Endometrium (tissue), 2 donors: ENCODE results near the gene CASK.
"Not testable (repeated sequence)": the region's sequence is repeated elsewhere in the genome, so short reads cannot be mapped to it uniquely, and the experiment has no call there.

Experiments
- FAIRE-seq: peaks from 2 replicates; lab custom pipeline; 2012; peaks lifted over from hg19 to GRCh38; lab: Jason Lieb, UNC
- donor health status: control.
- donor health status: control.

Gene CASK

DNA sequence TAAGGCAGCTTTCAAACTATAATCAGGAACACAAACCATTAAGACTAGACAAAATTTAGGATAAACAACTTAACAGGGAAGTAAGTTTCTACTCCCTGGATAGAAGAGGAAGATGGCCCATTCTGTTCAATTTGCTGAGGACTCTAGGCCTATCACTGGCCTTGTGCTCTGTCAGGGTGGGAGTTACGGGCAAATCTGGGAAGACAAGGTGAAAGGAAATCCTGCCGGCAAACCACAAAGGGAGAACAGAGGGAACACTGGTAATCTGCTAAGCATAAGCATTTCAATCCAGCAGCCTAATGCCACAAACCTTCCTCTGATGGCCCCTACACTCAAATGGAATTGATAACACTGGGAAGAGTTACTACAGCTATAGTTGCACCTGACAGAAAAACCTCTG lies 191.1 kb downstream of the CASK start:
- FAIRE-seq, result no peak

- FAIRE-seq, result no peak
Measured at GRCh38 chrX:41730081-41730480, 193.3 kb downstream of the CASK start.

DNA sequence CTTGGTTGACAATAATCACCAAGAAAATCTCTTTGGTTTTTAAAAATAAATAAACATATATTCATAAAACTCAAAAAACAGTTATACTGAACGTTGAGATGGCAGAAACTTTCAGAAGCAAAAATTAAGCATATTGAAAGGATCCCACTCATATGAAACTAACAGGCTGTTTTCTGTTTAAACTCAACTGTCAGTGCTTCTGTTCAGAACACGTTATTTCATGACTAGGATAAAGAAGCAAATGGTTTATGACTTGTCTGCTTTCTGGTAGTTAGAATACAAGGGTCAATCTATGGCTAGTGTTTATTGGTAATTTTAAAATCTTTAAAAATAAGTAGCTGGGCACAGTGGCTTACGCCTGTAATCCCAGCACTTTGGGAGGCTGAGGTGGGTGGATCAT lies 195.2 kb downstream of the CASK start:
- no peak for FAIRE-seq

DNA sequence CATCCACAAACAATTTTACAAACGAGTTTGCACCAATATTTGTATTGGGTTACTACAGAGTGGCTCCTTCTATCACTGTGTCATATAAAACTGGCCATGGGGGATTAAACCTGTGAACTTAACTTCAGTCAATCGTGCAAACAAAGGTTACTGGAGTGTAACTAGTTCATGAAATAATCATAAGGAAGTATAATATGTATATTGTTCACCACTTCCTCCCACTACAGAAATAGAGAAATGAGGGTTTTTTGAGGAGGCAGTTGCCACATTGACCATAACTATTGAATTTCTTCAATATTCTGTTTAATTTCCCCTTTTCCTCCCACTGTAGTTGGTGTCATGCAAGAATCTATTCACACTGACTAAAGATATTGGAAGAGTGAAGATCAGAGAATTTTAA lies 199.5 kb downstream of the CASK start, which contains the start of gene GPR82:
GPR82 (plus strand) TSS at position 356 of the 400 bp plus-strand sequence. CDS start 2,846 bp downstream, outside the sequence.
- no peak for FAIRE-seq

- no peak for FAIRE-seq
Measured at GRCh38 chrX:41722816-41723618, 200.3 kb downstream of the CASK start.

DNA sequence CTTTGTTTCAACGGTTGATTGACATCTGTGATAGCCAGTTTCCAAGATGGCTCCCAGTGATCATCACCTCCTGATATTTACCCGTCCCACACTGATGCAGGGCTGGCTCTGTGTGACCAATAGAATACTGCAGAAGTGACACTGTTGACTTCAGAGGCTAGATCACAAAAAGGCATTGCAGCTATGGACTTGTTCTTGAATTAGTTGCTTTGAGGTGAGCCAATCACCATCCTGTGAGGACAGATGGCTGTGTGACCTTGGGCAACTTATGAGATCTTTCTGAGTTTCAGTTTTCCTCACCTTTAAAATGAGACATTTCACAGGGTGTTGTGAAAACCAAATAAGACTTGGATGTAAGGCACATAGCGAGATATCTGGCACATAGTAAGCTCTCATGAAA lies 201.1 kb downstream of the CASK start:
- FAIRE-seq, result no peak

DNA sequence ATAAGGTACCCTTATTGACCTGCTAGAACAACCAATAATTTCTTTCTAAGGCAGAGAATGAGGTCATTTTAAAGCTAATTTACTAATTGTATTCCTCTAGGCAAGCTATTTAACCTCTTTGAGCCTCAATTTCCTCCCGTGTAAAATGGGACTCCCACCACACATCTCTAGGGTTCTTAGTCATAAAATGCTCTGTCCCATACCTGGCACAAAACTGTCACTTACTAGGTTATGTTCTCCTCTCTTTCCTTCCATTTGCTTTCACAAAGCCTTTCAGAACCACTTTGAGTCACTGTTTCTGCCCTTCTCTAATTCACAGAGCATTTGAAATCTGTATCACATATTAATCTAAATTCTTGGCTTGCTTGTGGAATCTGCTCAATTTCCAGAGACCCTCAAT lies 201.8 kb downstream of the CASK start:
- no peak for FAIRE-seq

- no peak for FAIRE-seq
Measured at GRCh38 chrX:41720125-41720779, 203.1 kb downstream of the CASK start.

DNA sequence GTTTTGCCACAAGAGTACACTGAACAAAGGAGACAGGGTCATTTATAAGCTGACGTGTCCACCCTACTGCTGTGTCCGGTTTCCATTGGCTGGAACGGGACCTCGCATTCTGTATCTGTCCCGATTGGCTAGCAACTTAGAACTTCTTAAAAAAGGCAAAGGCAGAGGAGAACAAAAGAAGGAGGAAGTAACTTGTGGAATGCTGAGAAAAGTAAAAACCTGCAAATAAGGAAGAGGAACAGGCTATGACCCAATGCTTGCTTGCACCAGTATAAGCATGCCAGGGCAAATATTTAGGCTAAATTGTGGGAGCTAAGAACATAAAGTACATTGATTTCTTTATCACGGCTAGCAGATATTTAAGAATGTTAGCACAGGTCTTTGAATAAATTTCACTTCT lies 203.7 kb downstream of the CASK start:
- not testable (repeated sequence) for FAIRE-seq

GRCh38 chrX:41718481-41719235 lies 204.7 kb downstream of the CASK start:
- no peak for FAIRE-seq

DNA sequence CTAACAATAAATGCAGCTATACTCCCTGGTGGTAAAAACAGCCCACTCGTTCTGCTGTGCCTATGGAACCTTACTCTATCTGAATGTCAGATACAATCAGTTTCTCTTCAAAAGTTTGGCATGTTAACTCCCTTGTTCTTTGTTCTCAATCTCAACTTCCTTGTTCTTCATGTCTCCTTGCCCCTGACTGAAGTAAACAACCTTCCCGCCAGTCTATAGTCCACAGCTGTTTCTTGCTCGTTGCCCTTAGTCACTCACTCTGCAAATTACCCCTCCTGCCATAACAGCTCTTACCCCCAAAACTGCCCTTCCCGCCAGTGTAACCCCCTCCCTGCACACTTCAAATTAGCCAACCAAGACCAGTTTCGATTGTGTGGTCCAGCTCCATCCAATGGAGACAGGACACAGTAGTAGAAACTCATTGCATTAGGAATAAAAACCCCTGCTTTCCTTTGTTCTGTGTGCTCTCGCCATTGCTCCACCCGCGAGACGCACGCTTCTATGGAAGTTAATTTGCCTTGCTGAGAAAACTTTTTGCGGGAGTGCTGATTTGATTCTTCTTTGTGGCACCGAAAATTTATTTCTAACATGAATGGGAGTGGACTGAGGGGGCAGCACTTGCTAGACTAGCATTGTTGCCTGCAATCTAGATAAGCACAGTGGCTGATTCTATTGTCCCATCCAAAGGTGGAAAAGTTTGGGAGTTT lies 206.4 kb downstream of the CASK start:
- no peak for FAIRE-seq

- FAIRE-seq, result no peak
Measured at GRCh38 chrX:41716222-41716621, 207.1 kb downstream of the CASK start.

DNA sequence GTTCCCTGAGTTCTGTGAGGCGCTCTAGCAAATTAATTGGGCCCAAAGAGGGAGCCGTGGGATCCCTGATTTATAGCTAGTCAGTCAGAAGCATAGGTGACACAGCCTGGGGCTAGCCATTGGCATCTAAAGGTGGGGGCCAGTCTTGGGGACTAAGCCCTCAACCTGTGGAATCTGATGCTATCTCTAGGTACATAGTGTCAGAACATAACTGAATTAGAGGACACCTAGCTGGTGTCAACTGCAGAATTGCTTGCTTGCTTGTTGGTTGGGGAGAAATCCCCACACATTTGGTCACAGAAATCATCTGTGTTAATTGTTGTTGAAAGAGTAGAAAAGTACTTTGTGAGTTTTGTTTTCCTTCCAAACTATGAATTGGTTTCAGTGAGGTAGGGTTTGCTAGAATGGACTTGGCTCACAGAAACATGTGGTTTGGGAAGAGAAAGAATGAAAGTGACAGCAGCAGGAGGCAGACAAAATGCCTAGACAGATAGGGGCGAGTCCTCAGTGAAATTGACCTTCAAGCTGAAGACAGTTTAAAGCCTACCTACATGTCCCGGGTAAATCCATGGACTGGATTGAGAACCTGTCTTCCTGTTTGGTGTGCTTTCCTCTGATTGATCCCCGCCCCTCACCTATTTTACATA lies 212.2 kb downstream of the CASK start:
- no peak for FAIRE-seq

DNA sequence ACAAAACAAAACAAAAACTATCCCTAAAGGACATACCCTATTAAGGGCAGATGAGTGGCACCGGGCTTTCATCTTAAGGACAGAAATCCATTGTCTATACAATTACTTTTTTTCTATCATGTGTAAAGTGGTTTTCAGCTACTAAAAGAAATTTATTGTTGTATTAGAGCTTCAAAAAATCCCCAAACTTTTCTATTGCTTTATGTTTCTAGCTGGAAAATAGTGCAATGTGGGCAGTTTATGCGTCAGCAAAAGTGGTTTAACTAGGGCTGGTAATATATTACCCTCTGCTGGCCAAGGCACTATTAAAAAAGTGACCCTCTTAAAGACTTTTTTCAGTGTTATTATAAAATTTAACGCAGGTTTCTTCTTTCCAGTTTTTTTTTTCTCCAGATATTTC lies 214.9 kb downstream of the CASK start:
- FAIRE-seq, result no peak

DNA sequence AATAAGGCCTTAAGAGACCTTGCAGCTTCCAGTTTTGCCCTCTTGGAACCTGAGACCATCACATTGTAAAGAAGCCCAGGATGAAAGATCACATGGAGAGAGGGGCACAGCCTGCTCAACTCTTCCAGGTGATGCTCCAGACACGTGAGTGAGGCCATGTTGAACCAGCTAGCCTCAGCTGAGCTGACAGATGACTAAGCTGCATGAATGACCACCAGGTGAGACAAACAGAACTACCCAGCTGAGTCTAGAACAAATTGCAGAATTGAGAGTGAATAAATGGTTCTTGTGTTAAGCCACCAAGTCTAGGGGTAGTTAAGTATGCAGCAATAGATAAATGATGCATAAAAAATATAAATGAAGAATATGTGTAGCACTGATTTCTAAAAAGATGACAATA lies 216.1 kb downstream of the CASK start:
- no peak for FAIRE-seq

DNA sequence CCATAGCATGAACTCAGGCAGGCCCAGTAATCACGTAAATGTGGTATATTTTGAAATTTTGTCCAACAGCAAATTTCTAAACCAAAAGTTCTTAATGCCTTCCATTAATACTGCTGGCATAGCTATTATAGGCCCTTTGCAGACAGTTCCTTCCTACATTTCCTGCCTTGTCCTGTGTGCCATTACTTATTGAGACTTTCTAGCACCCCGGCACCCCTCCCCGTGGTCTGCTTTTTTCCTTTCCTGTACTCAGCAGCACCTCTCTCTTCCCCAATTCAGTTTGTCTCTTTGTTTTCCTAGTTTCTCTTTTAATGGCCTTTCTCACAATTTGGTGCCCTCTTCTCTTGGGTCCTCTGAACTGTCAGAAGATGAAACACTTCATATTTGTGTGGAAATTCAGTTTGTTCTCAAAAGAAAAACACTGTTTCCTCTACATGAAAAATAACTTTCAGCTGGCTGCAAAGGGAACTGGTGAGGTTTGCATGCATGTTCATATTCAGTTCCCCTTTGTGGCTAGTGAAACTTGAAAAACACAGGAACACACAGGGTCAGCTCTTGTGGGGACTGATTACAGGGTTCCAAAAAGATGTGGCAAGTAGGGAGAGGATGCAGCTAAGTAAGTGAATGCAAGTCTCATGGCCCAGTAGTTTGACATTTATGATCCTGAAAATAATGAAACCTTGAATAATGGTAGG lies 217.5 kb downstream of the CASK start:
- FAIRE-seq, result no peak

GRCh38 chrX:41705042-41705441 lies 218.3 kb downstream of the CASK start:
- no peak for FAIRE-seq

DNA sequence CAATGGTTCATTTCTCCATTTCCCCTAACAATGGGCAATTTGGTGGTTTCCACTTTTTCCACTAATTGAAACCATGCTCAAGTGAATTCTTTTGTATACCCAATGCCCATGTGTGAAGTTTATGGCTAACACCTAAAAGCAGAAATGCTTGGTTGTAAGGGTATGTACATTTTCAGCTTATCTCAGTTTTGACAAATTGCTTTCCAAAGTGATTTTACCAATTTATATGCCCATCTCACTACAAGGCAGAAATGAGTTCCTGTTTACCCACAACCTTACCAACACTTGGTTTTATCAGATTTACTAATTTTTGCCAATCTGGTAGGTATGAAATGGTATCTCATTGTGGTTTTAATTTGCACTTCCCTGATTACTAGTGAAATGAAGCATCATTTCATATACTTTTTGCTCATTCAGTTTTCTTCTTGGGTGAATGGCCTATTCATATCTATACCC lies 219.8 kb downstream of the CASK start:
- no peak for FAIRE-seq

DNA sequence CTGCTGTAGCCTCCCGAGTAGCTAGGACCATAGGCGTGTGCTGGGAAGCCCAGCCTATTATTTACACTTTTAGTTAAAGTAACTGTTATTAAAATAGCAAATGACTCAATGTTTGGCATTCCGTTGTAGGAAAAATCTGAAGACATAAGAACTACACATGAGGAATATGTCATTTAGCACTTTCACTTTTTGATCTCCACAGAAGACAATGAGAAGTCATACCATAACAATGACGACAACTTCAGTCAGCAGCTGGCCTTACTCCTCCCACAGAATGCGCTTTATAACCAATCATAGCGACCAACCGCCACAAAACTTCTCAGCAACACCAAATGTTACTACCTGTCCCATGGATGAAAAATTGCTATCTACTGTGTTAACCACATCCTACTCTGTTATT lies 227.9 kb downstream of the CASK start:
- no peak for FAIRE-seq

GRCh38 chrX:41693024-41693423 lies 230.3 kb downstream of the CASK start:
- FAIRE-seq, result no peak

DNA sequence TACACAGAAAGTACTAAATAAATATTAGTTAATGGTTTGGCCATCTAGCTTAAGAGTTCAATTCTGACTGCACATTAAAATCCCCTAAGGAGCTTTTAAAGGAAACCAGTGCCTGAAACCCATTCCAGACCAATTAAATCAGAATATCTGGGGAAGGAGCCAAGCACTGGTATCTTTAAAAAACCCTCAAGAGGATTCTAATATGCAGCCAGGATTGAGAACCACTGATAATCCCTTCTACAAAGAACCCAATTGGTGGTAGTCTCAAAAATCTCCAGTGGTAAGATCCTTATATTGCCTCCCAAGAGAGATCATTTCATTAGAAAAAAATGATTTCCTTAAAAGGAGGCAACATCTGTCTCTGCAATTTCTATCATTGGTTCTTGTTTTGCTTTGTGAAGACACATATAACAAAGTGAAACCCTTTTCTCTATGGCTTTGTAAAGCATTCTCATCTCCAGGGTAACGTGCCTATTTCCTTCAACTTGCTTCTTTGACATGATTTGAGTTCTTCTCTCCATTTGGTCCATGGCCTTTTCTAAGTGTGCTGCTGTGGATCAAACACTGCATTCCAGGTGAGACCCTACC lies 231.1 kb downstream of the CASK start:
- no peak for FAIRE-seq
